Hepatocyte (in vitro differentiated cells): ENCODE data around the gene COL7A1.

Experiments used
- CTCF ChIP-seq: fragments of 200-600 bp; sonication (generic); IDR thresholded peaks from 2 replicates; pipeline ENCODE4 v1.5.1; 2016; ENCODE audit warnings: antibody characterized with exemption, mild to moderate bottlenecking; ENCODE audit not compliant: poor library complexity
- EZH2 ChIP-seq: fragments of 200-600 bp; sonication (generic); IDR thresholded peaks from 2 replicates; pipeline ENCODE4 v1.6.1; 2016; ENCODE audit warnings: antibody characterized with exemption, mild to moderate bottlenecking, borderline replicate concordance
- EZH2phosphoT487 ChIP-seq: fragments of 200-600 bp; sonication (generic); IDR thresholded peaks from one replicate; pipeline ENCODE4 v1.6.1; 2018; ENCODE audit warnings: antibody characterized with exemption, mild to moderate bottlenecking, low read depth, moderate library complexity; ENCODE audit not compliant: unreplicated experiment, severe bottlenecking

GRCh38 chr3:48567500-48567899, 27.6 kb downstream of the COL7A1 start:
- TF ChIP-seq CTCF (no peak), EZH2 (no peak), EZH2phosphoT487 (no peak)
